ENCODE results near the gene PEMT. TPM values are rescaled to one million over a fixed set of nuclear protein-coding genes. Genes with fewer than 3 reads are reported as not detected.

Gene PEMT
- total RNA-seq, 1 experiment from 2014 or later = 25.6 TPM

GRCh38 chr17:17549732-17550366 is 41.7 kb downstream of the PEMT start:
- no peak for TF ChIP-seq CTCF (IDR thresholded peaks at IDR 0.05; ENCODE audit: unreplicated experiment)
- DNase-seq = no peak
- no peaks in the 10 kb centered on the region for H3K4me1 Mint-ChIP-seq (ENCODE audit: low read depth, unreplicated experiment)
- H3K27ac Mint-ChIP-seq (ENCODE audit: unreplicated experiment) = no peak overlapping the region
- no peaks in the 10 kb centered on the region for H3K36me3 Mint-ChIP-seq (ENCODE audit: insufficient read depth, unreplicated experiment)
- intact Hi-C loops (cut with micrococcal nuclease; ENCODE audit: unreplicated experiment) = no loop called here
- H3K9me3 Mint-ChIP-seq (ENCODE audit: low read depth, unreplicated experiment) = no peaks in the 10 kb centered on the region
- no TSS peak for BruUV-seq (replicated peaks)
- no peak overlapping the region for H3K4me3 Mint-ChIP-seq (ENCODE audit: low read depth, unreplicated experiment)
- no peaks in the 10 kb centered on the region for H3K27me3 Mint-ChIP-seq (ENCODE audit: unreplicated experiment)
- CTCF ChIA-PET = no interaction called here

GRCh38 chr17:17548044-17548443 is 43.5 kb downstream of the PEMT start:
- no peak for TF ChIP-seq CTCF (IDR thresholded peaks at IDR 0.05; ENCODE audit: unreplicated experiment)
- no TSS peak for BruUV-seq (replicated peaks)
- Mint-ChIP-seq H3K27me3 (ENCODE audit: unreplicated experiment) (no peaks in the 10 kb centered on the region), H3K4me3 (ENCODE audit: low read depth, unreplicated experiment) (no peak overlapping the region), H3K27ac (ENCODE audit: unreplicated experiment) (no peak overlapping the region), H3K4me1 (ENCODE audit: low read depth, unreplicated experiment) (no peaks in the 10 kb centered on the region), H3K36me3 (ENCODE audit: insufficient read depth, unreplicated experiment) (no peaks in the 10 kb centered on the region), H3K9me3 (ENCODE audit: low read depth, unreplicated experiment) (no peaks in the 10 kb centered on the region)
- CTCF ChIA-PET = interaction anchor here (1.5 kb wide), 1 partner anchor 9 kb away, joined by 5 read pairs; no protein-coding TSS in a partner anchor
- intact Hi-C loops (cut with micrococcal nuclease; ENCODE audit: unreplicated experiment) = no loop called here
- DNase-seq = no peak

DNA sequence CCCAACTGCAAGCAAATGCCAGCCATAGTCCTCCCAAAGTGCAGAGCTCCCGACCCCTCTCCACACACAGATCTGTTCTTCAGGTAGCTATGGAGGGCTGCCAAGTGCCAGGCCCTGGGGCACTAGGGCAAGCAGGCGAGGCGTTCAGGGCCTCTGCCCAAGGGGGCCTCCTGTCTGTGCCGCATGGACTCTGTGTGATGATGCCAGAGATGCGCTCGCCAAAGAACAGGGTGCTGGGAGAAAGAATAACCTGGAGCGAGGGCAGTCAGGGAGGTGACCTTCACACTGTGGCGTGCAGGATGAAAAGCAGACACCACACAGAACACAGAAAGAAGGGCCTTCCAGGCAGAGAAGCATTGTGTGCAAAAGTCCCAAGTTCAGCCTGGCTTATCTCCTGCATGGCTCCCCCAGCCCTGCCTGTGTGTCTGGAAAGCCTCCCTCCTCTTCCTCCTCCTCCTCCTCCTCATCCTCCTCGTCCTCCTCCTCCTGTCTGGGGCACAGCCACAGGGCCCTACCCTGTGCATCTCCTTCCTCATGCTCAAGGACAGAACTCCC is 44.2 kb downstream of the PEMT start:
- Mint-ChIP-seq H3K27ac (ENCODE audit: unreplicated experiment) (no peak overlapping the region), H3K4me3 (ENCODE audit: low read depth, unreplicated experiment) (no peak overlapping the region), H3K9me3 (ENCODE audit: low read depth, unreplicated experiment) (no peaks in the 10 kb centered on the region), H3K4me1 (ENCODE audit: low read depth, unreplicated experiment) (no peaks in the 10 kb centered on the region), H3K36me3 (ENCODE audit: insufficient read depth, unreplicated experiment) (no peaks in the 10 kb centered on the region), H3K27me3 (ENCODE audit: unreplicated experiment) (no peaks in the 10 kb centered on the region)
- intact Hi-C loops (cut with micrococcal nuclease; ENCODE audit: unreplicated experiment) = no loop called here
- BruUV-seq (replicated peaks) = no TSS peak
- TF ChIP-seq CTCF (IDR thresholded peaks at IDR 0.05; ENCODE audit: unreplicated experiment) = no peak
- no peak for DNase-seq
- CTCF ChIA-PET = interaction anchor here (0.6 kb wide), 1 partner anchor 99 kb away, joined by 5 read pairs; no protein-coding TSS in a partner anchor

DNA sequence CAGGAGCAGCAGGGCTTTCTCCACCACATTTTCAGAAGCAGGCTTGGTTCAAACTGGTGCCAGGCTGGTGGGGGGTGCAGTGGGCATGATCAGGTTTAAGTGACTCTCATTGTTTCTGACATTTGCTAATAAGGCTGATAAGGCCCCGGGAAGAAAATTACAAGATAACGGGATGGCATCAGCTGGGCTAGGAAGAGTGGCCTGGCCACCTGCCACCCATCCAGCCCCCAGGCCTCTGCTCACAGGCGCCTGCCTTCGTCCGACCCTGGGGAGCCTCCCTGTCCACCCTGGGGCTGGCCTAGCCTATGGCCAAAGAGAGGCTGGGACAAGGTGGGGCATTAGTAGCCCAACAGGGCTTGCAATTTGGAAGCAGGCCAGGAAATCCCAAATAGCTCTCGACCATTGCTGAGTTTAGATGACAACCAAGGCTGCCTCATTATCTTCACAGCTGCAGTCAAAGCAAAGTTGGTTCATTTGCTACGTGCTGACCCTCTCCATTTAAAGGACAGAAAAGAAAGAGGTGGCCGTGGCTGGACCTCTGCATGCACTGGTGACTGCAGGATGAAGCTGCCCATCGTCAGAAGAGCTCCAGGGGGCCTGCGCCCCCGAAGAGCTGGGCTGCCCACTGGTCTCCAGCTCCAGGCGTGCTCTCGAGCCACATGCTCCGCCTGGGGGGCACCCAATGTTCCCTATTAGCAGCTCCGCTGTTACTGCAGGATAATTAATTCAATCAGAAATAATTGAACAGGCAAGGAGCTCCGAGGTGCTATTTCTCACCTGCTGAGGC is 44.9 kb downstream of the PEMT start:
- no peak for TF ChIP-seq CTCF (IDR thresholded peaks at IDR 0.05; ENCODE audit: unreplicated experiment)
- Mint-ChIP-seq H3K4me1 (ENCODE audit: low read depth, unreplicated experiment) (no peaks in the 10 kb centered on the region), H3K27ac (ENCODE audit: unreplicated experiment) (no peak overlapping the region), H3K4me3 (ENCODE audit: low read depth, unreplicated experiment) (no peak overlapping the region), H3K9me3 (ENCODE audit: low read depth, unreplicated experiment) (no peaks in the 10 kb centered on the region), H3K27me3 (ENCODE audit: unreplicated experiment) (no peaks in the 10 kb centered on the region), H3K36me3 (ENCODE audit: insufficient read depth, unreplicated experiment) (no peaks in the 10 kb centered on the region)
- no TSS peak for BruUV-seq (replicated peaks)
- intact Hi-C loops (cut with micrococcal nuclease; ENCODE audit: unreplicated experiment) = no loop called here
- CTCF ChIA-PET = interaction anchor here (0.6 kb wide), 1 partner anchor 100 kb away, joined by 5 read pairs; no protein-coding TSS in a partner anchor
- no peak for DNase-seq

Measured in Calu3 (cell line).